H1 (cell line): ENCODE results near the gene RNPEPL1. TPM values are rescaled to one million over a fixed set of nuclear protein-coding genes. Genes with fewer than 3 reads are reported as not detected.
A peak's percentile ranks its signal among the peaks of the same experiment; 100 is the strongest.

Experiments
- CTCF ChIP-seq, 3 experiments: IDR thresholded peaks; 1 replicate in 2 of 3; 2 replicates in 1 of 3; pipeline versions ENCODE4 v1.5.1 to v1.6.1; 2011; ENCODE audit warnings: low read length in 3 of 3, mild to moderate bottlenecking in 3 of 3, inconsistent platforms in 2 of 3, low read depth in 1 of 3, moderate library complexity in 1 of 3; ENCODE audit not compliant: insufficient read depth in 1 of 3; ENCODE audit errors: control extremely low read depth in 1 of 3
- JUND ChIP-seq: IDR thresholded peaks from 2 replicates; pipeline ENCODE4 v1.6.1; 2011; ENCODE audit warnings: mild to moderate bottlenecking, improper control_type of control experiment, low read length
- SP1 ChIP-seq: IDR thresholded peaks from 2 replicates; pipeline ENCODE4 v1.6.1; 2011; ENCODE audit warnings: low read depth, low read length
- SP4 ChIP-seq: IDR thresholded peaks from 2 replicates; pipeline ENCODE4 v1.6.1; 2012; ENCODE audit warnings: low read length, inconsistent platforms
- polyA plus RNA-seq, 7 experiments: library from polyadenylated mRNA; depleted of rRNA in 3 of 7; stranded (reverse) in 5 of 7; unstranded in 2 of 7; fragments of >200 nt in 5 of 7; fragments of 200-250 nt in 2 of 7; gene quantifications; 1 replicate in 5 of 7; 2 replicates in 1 of 7; 4 replicates in 1 of 7; pipeline versions ENCODE4 v1.2.1 to v1.2.3, GENCODE V29; 2011 to 2013; ENCODE audit warnings: missing spikeins in 2 of 7, mixed read lengths in 2 of 7
- total RNA-seq: library from RNA; stranded (reverse); fragmentation: NEBNext Ultra II Directional; extraction: Animal tissue kit (Norgen Biotek cat#: 25700); gene quantifications from 2 replicates; pipeline ENCODE4 v1.2.1, GENCODE V29; 2021

RNPEPL1 gene
- total and polyA plus RNA-seq, 2 of the 8 experiments (the other 6 are each of a cell fraction or from before 2014, with no cell fraction given), result 9.0 to 11.3 TPM

GRCh38 chr2:240560480-240561324 is 7.6 kb upstream of the RNPEPL1 start (continued):
- no peak for TF ChIP-seq JUND
- peak; percentile 78 for TF ChIP-seq SP1
- TF ChIP-seq SP4, result peak; percentile 84; the same call in 1 of the 2 replicates
- TF ChIP-seq CTCF (IDR thresholded peaks at IDR 0.05; ENCODE audit: control extremely low read depth in 1 of 3, insufficient read depth in 1 of 3, low read depth in 1 of 3, low read length in 3 of 3), result peak in 1 of 3 experiments; percentile 27; a peak in 2 of 4 replicates
- TF ChIP-seq, all 59 proteins: peak for 16
